ENCODE results near the gene RAB6A. TPM values are rescaled to one million over a fixed set of nuclear protein-coding genes. Genes with fewer than 3 reads are reported as not detected.
"Not testable (repeated sequence)": the region's sequence is repeated elsewhere in the genome, so short reads cannot be mapped to it uniquely, and the experiment has no call there.

Gene RAB6A
- total RNA-seq, 1 experiment from 2014 or later: 59.7 TPM

GRCh38 chr11:73766763-73767162 lies 5.9 kb upstream of the RAB6A start:
- no peak for DNase-seq (ENCODE audit: low read depth)

DNA sequence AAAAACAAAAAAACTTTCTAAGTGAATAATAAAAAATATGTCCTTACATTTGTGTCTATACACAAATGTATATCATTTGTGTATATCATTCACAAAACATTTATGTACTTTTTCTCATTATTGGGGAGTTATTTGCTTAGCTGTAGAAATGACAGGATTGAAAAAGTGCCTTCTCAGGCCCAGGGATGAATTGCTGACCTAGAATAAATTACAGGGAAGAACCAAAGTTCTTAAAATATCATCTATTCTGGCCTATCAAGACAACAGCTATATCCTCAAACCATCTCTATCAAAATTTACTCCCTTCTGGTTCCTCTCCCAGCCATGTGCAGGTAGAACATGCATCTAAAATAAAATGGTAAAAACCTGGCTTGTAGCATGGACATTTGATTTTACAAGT lies 1.9 kb upstream of the RAB6A start:
- DNase-seq (ENCODE audit: low read depth): no peak

DNA sequence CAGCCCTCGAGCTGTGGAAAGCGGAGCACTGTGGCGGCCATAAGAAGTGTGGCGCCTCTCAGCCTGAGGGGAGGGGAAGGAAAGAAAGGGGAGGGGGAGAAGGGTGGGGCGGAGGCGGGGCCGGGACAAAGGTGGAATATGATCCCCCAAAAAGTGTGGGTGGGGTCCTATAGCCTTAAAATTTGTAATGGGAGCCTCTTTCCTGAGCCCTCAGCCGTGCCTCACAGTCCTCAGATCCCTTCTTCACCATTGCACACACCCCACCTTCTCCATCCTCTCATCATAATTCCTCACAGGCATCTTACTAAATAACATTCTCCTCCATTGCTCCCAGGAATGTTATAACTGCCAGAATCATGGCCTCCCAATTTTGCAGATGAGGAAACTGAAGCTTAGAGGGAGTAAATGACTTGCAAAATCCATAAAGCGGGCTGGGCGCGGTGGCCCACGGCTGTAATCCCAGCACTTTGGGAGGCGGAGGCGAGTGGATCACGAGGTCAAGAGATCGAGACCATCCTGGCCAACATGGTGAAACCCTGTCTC lies 600 bp upstream of the RAB6A start:
- DNase-seq (ENCODE audit: low read depth): no peak

DNA sequence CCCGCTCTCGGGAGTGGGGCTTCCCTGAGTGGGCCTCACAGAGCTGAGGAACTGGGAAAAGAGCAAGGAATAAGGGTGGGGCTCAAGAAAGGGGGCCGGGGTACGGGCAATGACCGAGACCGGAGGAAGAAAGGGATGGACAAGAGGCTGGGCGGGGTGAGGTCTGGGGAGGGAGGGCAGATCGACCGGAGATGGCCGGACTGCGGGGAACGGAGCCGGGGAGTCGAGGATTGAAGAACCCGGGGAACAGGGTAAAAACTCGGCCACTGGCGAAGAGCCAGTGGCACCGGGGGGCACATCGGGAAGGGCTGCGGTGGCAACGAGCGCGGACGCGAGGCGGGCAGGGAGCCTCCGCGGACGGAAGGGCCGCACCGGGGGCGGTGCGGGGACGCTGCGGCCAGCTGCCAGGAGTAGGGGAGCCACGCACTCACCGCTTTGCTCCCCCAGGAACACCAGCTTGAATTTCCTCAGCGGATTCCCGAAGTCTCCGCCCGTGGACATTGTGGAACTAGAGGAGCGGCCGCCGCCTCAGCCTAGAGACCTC lies 667 bp downstream of the RAB6A start:
- DNase-seq (ENCODE audit: low read depth): peak; percentile 7

GRCh38 chr11:73759610-73760134 lies 1.2 kb downstream of the RAB6A start:
- no peak for DNase-seq (ENCODE audit: low read depth)

GRCh38 chr11:73758451-73758850 lies 2.4 kb downstream of the RAB6A start:
- DNase-seq (ENCODE audit: low read depth): no peak

- no peak for DNase-seq (ENCODE audit: low read depth)
Observed at GRCh38 chr11:73757598-73757997, 3.3 kb downstream of the RAB6A start.

DNA sequence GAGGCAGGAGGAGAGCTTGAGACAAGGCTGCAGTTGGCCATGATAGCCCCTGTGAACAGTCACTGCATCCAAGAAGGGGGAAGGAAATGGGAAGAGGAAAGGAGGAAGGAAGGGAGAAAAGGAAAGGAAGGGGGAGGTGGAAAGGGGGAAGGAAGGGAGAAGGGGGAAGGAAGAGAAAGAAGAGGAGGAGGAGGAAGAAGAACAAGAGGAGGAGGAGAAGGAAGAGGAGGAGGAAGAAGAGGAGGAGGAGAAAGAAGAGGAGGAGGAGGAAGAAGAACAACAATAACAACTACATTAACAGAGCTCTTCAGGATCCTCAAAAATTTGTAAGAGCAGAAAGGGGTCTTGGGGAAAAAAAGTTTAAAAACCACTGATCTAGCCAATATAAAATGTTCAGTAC lies 5.2 kb downstream of the RAB6A start:
- no peak for DNase-seq (ENCODE audit: low read depth)

DNA sequence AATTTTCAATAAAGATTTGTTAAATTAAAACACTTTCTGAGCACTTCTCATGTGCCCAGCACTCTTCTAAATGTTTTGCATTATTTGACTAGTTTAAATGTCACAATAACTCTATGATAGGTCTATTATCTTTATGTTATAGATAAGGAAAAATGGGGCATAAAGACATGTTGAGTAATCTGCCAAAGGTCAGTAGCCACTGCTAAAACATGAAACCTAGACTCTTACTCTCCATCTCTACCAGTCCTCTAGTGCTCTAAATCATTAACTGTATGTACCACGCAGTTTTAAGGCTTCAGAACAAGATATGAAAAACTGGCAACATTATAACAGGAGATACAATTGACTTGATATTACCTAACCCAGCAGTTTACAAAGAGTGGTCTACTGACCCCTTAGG lies 6.9 kb downstream of the RAB6A start:
- DNase-seq (ENCODE audit: low read depth): no peak

- DNase-seq (ENCODE audit: low read depth): no peak
Observed at GRCh38 chr11:73752903-73753302, 8.0 kb downstream of the RAB6A start.

DNA sequence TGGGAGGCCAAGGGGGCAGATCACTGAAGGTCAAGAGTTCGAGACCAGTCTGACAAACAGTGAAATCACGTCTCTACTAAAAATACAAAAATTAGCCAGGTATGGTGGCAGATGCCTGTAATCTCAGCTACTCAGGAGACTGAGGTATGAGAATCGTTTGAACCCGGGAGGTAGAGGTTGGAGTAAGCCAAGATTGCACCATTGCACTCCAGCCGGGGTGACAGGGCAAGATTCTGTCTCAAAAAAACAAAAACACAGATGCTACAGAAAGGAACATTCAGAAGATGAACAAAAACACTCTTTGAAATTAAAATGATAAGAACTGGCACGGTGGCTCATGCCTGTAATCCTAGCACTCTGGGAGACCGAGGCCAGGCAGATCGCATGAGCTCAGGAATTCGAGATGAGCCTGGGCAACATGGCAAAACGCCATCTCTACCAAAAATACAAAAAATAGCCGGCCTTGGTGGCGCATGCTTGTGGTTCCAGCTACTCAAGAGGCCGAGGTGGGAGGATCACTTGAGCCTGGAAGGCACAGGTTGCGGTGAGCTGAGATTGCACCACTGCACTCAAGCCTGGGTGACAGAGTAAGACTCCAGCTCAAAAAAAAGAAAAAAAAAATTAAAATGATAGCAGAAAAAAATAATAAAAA lies 8.5 kb downstream of the RAB6A start:
- no peak for DNase-seq (ENCODE audit: low read depth)

GRCh38 chr11:73750862-73751261 lies 10.0 kb downstream of the RAB6A start:
- DNase-seq (ENCODE audit: low read depth): not testable (repeated sequence)

DNA sequence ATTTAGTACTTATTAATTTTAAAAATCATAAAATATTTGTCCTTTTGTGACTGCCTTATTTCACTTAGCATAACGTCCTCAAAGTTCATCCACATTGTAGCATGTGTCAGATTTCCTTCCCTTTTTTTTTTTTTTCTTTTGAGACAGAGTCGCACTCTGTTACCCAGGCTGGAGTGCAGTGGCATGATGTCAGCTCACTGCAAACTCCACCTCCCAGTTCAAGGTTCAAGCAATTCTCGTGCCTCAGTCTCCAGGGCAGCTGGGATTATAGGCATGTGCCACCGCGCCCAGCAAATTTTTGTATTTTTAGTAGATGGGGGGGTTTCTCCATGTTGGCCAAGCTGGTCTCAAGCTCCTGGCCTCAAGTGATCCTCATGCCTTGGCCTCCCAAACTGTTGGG lies 10.6 kb downstream of the RAB6A start:
- no peak for DNase-seq (ENCODE audit: low read depth)

DNA sequence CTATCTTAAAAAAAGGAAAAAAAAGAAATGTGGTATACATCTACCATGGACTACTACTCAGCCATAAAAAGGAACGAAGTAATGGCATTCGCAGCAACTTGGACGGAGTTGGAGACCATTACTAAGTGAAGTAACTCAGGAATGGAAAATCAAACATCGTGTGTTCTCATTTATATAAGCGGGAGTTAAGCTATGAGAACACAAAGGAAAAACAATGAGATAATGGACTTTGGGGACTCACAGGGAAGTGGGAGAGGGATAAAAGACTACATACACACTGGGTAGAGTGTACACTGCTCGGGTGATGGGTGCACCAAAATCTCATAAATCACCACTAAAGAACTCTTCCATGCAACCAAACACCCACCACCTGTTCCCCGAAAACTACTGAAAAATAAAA lies 11.8 kb downstream of the RAB6A start:
- no peak for DNase-seq (ENCODE audit: low read depth)

GRCh38 chr11:73748300-73748699 lies 12.6 kb downstream of the RAB6A start:
- DNase-seq (ENCODE audit: low read depth): no peak

DNA sequence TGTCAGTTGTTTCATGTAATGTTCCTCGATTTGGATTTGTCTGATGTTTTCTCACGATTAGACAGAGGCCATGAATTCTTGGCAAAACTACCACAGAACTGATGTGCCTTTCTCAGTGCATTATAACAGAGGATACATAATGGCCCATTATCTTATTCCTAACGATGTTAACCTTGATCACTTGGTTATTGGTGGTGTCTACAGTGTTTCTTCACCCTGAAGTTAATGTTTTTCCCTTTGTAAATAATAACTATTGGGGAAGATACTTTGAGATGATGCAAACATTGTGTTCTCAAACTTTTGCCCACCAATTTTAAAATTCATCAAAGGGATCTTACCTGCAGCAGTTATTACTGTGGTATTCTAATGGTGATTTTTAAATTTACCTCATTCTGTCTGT lies 13.1 kb downstream of the RAB6A start:
- DNase-seq (ENCODE audit: low read depth): no peak

GRCh38 chr11:73746701-73747100 lies 14.2 kb downstream of the RAB6A start:
- DNase-seq (ENCODE audit: low read depth): no peak

GRCh38 chr11:73743045-73743444 lies 17.8 kb downstream of the RAB6A start:
- no peak for DNase-seq (ENCODE audit: low read depth)

GRCh38 chr11:73735959-73736358 lies 24.9 kb downstream of the RAB6A start:
- DNase-seq (ENCODE audit: low read depth): not testable (repeated sequence)

GRCh38 chr11:73734993-73735392 lies 25.9 kb downstream of the RAB6A start:
- no peak for DNase-seq (ENCODE audit: low read depth)

DNA sequence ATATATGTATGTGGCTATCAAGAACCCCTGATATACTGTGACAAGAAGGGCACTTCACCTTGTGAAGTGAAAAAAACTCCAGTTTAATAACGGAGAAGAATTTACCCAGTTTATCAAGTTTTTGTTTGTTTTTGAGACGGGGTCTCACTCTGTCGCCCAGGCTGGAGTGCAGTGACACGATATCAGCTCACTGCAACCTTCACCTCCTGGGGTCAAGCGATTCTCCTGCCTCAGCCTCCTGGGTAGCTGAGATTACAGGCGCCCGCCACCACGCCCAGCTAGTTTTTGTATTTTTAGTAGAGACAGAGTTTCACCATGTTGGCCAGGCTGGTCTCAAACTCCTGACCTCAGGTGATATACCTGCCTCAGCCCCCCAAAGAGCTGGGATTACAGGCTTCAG lies 26.9 kb downstream of the RAB6A start:
- DNase-seq (ENCODE audit: low read depth): not testable (repeated sequence)

- DNase-seq (ENCODE audit: low read depth): not testable (repeated sequence)
Observed at GRCh38 chr11:73732936-73733335, 27.9 kb downstream of the RAB6A start.

GRCh38 chr11:73729594-73730206 lies 31.2 kb downstream of the RAB6A start:
- DNase-seq (ENCODE audit: low read depth): peak; percentile 12

Data from HT1080 (cell line).